GM20000 (cell line): ENCODE measurements around the gene MLLT10.

Experiments used
- DNase-seq: peaks from one replicate; pipeline ENCODE4 v3.0.0; 2012; ENCODE audit warnings: low spot score
- TF ChIP-seq, protein P1 (sequence below): IDR thresholded peaks from 2 replicates; pipeline ENCODE4 v1.5.1; 2012; ENCODE audit warnings: mild to moderate bottlenecking, control low read depth; ENCODE audit errors: extremely low read depth, missing control alignments

The MLLT10 gene

DNA sequence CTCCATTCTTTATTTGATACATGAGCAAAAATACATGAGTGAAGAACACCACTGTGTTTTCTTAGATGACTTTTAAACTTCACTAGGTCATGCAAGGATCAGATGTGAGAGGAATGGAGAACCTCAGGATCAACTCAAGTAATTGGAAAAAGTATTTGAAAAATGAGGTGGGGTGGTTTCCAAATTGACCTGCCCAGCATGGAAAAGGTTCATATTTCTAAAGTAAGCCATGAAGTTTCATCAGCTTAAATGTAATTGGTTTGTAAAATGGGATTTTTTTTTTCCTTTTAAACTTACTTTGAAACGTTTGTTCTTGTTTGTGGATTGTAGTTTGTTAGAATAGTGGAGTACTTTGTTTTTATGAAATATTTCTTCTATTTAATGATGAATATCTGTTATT lies 134.8 kb downstream of the MLLT10 start:
- TF ChIP-seq, protein P1, sequence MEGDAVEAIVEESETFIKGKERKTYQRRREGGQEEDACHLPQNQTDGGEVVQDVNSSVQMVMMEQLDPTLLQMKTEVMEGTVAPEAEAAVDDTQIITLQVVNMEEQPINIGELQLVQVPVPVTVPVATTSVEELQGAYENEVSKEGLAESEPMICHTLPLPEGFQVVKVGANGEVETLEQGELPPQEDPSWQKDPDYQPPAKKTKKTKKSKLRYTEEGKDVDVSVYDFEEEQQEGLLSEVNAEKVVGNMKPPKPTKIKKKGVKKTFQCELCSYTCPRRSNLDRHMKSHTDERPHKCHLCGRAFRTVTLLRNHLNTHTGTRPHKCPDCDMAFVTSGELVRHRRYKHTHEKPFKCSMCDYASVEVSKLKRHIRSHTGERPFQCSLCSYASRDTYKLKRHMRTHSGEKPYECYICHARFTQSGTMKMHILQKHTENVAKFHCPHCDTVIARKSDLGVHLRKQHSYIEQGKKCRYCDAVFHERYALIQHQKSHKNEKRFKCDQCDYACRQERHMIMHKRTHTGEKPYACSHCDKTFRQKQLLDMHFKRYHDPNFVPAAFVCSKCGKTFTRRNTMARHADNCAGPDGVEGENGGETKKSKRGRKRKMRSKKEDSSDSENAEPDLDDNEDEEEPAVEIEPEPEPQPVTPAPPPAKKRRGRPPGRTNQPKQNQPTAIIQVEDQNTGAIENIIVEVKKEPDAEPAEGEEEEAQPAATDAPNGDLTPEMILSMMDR = no peak

DNA sequence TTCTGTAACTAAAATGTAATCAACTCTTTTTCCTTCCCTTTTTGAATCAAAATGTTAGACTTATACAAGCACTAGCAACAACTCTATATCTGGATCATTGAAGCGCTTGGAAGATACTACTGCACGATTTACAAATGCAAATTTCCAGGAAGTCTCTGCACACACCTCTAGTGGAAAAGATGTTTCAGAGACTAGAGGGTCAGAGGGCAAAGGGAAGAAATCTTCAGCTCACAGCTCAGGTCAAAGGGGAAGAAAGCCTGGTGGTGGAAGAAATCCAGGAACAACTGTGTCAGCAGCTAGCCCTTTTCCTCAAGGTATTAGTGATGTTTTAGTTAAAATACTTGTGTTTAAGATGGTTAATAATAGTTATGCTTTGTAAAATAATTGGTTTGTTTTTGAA lies 136.4 kb downstream of the MLLT10 start:
- DNase-seq = no peak
- TF ChIP-seq, protein P1 = no peak

More for the DNA sequence above, 134.8 kb downstream of the MLLT10 start:
- no peak for DNase-seq

DNA sequence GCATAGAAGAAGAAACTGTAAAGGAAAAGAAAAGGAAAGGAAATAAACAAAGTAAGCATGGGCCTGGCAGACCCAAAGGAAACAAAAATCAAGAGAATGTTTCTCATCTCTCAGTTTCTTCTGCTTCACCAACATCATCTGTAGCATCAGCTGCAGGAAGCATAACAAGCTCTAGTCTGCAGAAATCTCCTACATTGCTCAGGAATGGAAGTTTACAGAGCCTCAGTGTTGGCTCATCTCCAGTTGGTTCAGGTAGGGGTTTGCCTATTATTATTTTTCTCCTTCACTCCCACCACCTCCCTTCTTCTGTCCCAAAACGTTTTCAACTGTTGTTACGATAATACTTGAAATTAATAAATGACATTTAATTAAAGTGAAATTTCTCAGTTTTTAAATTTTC lies 139.6 kb downstream of the MLLT10 start:
- DNase-seq = no peak

GRCh38 chr10:21675157-21675796 lies 141.2 kb downstream of the MLLT10 start:
- TF ChIP-seq, protein P1 = peak; percentile 66
- DNase-seq = peak; percentile 3

More for the DNA sequence above, 139.6 kb downstream of the MLLT10 start:
- TF ChIP-seq, protein P1 = no peak

GRCh38 chr10:21677551-21677950 lies 143.5 kb downstream of the MLLT10 start:
- TF ChIP-seq, protein P1 = no peak
- DNase-seq = no peak

DNA sequence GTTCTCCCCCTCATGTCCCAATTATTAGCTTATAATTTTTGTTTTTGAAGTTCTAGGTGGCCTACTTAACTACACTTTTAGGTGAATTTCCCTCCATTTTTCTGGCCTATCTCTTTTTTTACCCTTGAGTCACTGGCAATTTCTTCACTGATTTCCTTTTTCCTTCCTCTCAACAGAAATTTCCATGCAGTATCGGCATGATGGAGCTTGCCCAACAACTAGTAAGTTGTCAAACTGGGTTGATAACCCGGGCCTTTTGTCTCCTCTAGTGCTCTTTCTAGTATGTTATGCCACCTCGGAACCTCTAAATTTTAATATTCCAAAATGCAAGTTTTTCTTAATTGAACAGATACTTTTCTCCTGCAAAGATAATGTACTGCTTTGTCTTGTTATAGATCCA lies 147.1 kb downstream of the MLLT10 start:
- DNase-seq = no peak
- TF ChIP-seq, protein P1 = no peak

GRCh38 chr10:21687266-21688008 lies 153.4 kb downstream of the MLLT10 start:
- no peak for DNase-seq
- TF ChIP-seq, protein P1 = no peak
